NCI-H1694 (cell line): ENCODE data around the gene LRRC10B.

Experiments used
- DNase-seq: peaks from one replicate; lab custom pipeline; 2025; lab: John Stamatoyannopoulos, UW

LRRC10B gene

DNA sequence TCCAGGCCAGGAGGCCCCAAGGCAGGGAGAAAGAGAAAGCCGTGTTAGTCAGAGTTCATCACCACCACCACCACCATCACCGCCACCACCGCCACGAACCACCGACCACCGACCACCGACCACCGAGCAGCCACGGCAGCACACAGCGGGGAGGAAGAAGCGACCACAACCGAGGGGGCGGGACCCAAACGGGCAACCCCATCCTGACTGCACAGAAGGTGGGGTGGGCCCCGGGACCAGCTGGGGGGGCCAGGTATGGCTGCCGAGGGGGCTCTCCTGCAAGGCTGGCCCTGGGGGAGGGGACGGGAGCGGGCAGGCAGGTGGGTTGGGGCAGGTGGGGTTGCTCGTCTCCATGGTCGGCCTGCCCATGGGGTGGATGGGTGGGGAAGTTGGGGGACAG is 38.1 kb downstream of the LRRC10B start:
- DNase-seq, result no peak

DNA sequence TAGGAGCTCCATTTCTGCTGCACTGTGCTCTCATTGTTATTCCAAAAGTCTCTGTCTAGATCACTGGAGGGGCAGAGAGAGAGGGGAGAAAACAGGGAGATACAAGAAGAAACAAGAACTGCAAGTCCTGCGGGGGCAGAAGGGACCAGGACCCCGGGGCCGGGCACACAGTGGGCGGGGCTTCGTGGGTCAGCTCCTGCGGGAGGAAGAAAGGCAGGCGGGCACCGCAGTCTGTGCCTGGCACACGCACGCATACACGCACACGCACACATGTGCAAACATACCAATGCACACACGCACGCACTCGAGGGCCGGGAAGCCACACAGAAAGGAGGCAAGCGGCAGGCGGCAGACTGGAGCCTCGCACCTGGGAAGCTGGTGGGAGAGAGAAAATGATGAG is 38.7 kb downstream of the LRRC10B start:
- DNase-seq, result no peak

DNA sequence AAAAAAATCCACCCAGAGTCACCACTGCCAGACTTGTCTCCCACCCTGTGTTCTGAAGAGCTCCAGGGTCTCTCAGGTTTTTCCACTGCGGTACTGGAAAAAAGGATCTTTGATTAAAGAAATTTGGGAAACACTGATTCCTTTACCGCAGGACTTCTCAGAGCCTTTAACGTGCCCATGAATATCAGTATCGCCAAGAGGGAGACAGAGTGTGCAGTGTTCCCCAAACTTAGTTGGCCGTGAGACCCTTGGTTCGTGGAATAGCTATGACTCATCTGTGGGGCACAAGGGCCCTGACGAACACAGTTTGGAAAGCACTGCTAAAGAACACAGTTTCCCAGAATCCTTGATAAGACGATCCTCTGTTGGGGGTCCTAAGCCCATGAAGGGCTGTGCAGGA is 40.6 kb downstream of the LRRC10B start:
- DNase-seq, result no peak

DNA sequence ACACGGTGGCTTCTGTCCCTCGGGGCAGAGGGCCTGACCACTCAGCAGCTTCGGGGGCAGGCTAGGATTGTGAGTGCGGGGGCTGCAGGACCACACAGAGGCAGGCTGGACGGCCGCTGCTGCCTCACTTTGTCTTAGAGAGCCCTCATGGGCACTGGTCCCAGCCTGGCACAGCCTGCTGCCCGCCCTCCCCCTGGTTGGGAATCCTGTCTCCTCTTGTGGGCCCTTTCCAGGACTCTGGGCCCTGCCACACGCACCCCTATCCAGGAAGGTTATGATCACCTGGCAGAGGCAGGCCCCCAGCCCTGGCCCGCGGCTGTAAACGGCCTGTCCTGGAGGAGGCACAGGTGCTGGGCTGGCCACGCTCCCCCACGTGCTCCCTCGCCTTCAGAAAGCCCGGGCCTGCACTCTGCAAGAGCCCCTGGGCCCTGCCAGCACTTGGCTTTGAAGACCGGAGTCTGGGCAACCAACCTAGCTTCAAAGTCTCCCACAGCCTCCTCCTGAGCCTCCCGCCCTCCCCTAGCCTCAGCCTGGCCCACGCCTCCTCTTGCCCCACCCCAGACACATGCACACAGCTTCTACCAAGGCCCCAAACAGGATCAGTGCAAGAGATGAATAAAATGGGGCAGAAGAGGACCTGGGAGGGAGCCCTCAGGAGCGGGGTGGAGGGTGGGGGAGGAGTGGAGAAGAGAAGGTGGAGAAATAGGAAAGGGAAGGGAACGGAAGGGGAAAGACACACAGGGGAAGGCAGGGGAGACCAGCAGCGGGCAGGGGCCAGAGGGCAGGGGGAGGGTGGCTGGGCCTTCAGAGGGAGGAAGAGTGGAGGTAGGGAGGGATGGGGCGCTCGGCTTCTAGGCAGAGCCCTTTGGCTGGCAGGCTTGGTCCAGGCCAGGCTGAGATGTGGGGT is 41.4 kb downstream of the LRRC10B start:
- DNase-seq, result no peak

DNA sequence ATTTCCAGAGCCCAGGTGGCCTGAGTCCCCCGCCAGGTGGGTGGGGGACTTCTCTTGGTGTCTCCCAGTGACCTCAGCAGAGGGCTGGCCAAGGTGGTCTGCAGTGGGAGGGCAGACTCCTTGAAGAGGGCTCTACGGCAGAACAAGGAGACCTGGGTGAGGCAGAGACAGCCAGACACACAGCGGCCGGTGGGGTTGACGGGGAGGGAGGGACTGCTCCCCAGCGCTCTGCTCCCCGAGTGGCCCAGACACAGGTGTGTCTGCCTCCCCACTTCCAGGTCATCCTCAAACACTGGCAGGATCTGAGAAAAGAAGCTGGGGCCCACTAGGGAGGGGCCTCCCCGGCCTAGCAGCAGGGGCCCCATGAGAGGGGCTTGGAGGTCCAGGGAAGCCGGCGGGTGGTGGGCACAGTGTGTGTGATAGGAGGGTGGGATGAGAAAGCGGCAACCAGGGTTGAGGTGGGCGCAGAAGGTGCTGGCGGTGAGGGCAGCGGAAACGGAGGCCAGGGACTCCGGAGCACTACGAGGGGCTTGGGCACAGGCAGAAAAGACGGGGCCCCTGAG is 42.2 kb downstream of the LRRC10B start:
- DNase-seq, result no peak

DNA sequence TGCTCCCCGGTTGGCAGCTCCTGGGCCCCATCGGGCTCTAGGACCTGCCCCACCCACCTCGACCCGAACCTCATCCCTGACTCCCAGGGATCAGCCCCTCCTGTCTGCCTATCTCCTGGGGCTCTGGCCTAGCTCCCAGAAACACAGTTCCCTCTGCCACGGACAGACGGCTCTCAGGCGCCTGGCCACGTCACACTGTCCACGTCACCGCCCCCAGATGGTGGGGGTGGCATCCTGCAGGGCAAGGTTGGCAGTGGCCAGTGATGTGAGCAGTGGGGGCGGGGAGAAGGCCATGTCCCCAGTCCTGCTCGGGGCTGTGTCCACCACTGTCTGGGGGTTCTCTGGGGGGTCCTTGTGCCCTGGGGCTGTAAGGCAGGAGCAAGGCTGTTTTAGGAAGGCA is 43.1 kb downstream of the LRRC10B start:
- no peak for DNase-seq

DNA sequence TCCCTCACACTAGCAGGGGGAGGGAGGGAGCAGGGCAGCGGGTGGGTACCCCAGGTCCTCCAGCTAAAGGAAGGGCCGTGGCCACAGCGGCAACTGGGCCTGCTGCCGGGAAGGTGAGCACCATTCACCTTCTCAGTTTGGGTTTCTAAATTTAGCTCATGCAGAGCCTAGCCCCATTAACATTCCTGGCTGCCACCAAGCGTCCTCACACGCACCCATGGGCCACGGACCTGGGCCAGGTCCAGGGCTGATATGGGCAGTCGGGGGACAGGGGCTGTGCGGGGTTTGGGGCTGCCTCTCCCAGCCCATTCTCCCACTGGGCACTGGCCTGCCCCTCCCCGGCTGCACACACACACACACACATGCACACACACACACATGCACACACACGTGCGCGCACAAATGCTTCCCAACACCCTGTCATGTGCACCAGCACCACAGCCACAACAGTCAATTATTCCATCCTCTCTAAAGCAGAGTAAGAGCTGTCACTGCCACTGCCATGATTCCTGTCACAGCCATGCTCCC is 43.6 kb downstream of the LRRC10B start:
- DNase-seq, result no peak

DNA sequence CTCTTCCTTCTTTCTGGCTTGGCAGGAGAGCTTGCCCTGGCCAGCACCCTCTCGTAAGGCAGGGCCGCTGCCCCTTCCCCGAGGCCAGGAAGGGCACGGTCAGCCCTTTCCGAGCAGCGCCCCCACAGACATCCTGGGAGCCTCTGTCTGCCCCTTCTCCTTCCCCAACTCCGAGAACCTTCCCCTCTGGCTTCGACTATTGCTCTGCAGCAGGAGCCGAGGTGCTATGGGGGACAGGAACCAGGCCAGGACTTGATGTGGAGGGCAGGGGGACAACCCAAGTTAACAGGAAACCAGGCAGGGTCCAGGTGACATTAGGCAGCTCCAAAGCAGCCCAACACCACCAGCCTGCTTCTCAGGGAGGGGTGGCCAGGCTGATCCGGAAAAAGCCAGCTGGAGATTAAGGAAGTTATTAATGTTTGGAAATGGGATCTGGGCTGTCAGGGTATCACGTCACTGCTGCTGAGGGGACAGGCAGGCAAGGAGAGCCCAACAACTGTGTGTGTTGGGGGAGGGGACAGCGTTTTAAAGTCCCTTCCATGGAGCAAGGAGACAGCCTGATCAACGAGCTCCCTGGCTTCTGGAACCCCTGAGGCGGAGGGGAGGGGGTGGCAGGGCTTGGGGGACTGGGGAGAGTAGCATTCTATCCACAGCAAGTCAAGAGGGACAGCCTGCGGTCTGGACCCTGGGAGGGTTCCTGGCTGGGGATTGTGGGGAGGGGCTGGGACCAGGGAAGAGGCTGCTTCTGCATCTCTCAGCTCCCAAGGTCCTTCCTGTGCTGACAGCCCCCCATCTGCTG is 45.0 kb downstream of the LRRC10B start:
- no peak for DNase-seq

DNA sequence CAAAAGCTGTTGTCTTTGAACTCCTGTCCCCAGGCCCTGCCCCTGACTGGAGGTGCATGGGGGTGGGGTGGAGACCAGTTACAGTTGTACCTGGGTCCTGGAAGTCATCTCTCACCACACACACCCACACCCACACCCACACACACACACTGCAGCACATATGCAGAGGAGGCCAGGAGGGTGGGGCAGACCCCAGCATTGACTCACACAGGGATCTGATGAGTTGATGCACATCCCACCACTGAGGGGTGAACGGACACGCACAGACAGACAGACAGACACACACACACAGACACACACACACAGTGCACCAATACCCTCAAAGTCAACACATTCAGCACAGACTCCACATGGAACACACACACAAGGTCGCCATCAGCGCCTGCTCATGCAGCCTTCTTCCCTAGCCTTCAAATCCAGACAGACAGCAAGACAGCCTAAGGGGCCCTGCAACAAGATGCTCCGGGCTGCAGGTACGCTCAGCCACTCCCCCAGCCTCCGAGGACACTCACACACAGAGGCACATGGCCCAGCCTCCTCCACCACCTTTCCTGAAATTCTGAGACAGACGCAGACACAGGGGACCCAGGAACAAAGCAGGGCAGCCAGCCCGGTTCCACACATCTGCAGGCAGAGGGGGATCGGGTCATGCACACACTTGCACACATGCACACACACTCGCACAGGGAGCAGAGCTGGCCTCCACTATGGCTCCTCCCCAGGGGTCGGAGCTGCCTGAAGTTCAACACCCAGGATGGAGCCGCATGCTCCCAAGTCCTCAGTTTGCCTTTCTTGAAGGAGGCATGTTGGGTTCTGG is 45.8 kb downstream of the LRRC10B start:
- DNase-seq, result no peak

DNA sequence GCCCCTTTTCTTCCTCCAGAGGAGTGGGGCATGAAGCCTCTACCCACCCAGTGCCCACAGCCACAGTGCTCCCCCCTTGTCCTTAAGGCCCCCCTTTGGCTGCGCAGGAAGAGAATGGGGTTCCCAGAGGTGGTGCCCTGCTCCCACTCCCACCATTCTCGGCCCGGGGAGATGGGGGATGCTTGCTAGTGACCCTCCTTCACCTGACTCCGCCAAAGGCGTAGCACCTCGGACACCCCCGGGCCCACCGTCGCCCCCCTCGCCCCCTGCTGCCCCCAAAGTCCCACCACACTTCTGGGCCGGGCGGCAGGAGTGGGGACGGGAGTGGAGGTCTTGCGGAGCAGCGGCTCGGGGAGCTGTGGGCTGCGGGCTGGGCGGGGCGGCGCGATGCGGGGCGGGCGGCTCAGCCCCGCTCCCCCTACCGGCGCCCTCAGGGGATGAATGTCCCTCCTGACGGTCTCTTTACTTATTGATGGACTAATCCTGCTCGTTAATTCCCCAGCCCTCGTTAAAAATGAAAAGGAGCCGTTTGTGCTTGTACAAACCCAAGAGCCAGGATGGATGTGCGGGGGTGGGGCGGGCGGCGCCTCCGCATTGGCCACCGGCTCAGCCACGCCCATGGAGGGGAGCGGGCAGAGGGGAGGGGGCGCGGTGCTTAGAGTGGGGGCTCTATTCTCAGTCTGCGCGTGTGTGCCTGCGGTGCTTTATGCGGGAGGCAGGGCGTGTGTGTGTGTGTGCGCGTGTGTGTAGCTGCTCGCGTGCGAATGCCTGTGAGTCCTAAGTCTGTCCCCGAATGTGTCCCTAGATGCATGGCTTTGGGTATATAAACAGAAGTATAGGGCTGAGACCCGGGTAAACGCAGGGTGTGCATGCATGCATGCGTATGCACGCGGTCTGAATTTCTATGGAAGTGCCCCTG is 46.8 kb downstream of the LRRC10B start:
- DNase-seq, result no peak

DNA sequence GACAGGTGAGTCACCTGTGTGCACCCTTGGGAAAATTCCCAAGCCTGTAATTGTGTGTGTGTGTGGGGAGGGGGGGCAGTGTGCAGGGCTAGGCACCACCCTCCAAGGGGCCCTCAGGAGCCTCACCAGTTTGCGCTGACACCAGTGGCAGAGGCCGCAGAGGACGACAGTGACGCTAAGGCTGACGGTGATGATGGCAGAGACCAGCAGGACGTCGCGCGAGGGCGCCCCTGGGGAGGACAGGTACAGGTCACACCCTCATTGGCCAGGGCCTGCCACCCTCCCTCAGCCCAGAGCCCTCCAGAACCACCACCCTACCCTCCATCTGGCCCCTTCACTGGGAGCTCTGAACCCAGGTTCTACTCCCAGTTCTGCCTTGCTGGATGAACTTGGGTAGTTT is 47.4 kb downstream of the LRRC10B start:
- no peak for DNase-seq

DNA sequence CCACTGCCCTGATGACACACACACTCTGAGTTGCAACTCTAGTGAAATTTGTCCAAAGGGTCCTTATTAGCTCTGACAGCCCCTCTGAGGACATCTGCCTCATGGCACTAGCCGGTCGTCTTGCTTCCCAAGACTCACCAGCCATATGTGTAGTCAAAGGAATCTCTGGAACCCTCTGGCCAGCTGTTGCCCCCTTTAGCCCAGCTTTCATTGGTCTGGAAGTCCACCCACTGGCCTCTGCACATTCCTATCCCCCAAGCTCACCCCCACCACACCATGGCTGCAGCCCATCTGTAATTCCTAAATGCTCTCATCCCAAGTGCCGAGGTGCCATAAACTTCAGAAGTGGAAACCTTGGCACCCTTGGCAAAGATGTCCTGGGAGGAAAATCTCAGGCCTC is 48.1 kb downstream of the LRRC10B start:
- DNase-seq, result no peak
